Raji (cell line): ENCODE measurements around the gene MRPL4.
A peak's percentile ranks its signal among the peaks of the same experiment; 100 is the strongest.

Experiments used
- POLR2A ChIP-seq: IDR thresholded peaks from 2 replicates; pipeline ENCODE4 v1.6.1; 2011; ENCODE audit warnings: low read depth, low read length, control low read depth; ENCODE audit not compliant: insufficient read depth

Gene MRPL4

GRCh38 chr19:10243606-10244005 is 8.4 kb upstream of the MRPL4 start:
- peak; percentile 41; the same call in 1 of the 2 replicates for TF ChIP-seq POLR2A

GRCh38 chr19:10245189-10245939 is 6.7 kb upstream of the MRPL4 start:
- TF ChIP-seq POLR2A = peak; percentile 69

GRCh38 chr19:10246511-10246910 is 5.5 kb upstream of the MRPL4 start:
- TF ChIP-seq POLR2A = peak; percentile 34

GRCh38 chr19:10252707-10253106 is 693 bp downstream of the MRPL4 start:
- no peak for TF ChIP-seq POLR2A

- TF ChIP-seq POLR2A = no peak
These were observed 2.2 kb downstream of the MRPL4 start for GRCh38 chr19:10254244-10254643.

GRCh38 chr19:10255358-10255757 is 3.3 kb downstream of the MRPL4 start:
- no peak for TF ChIP-seq POLR2A

GRCh38 chr19:10256551-10256950 is 4.5 kb downstream of the MRPL4 start:
- TF ChIP-seq POLR2A = no peak

GRCh38 chr19:10256970-10257615 is 5.1 kb downstream of the MRPL4 start:
- no peak for TF ChIP-seq POLR2A

GRCh38 chr19:10258080-10258710 is 6.2 kb downstream of the MRPL4 start:
- no peak for TF ChIP-seq POLR2A

- TF ChIP-seq POLR2A = no peak
These were observed 7.3 kb downstream of the MRPL4 start for GRCh38 chr19:10259162-10259905.

- TF ChIP-seq POLR2A = no peak
These were observed 8.1 kb downstream of the MRPL4 start for GRCh38 chr19:10260141-10260584.

- TF ChIP-seq POLR2A = no peak
These were observed 10.8 kb downstream of the MRPL4 start for GRCh38 chr19:10262771-10263170.

GRCh38 chr19:10266706-10267105 is 14.7 kb downstream of the MRPL4 start:
- no peak for TF ChIP-seq POLR2A

GRCh38 chr19:10268071-10268470 is 16.1 kb downstream of the MRPL4 start:
- TF ChIP-seq POLR2A = no peak
